ELR (cell line): ENCODE data around the gene CTSK.

ENCODE experiments used
- DNase-seq: peaks from one replicate; pipeline ENCODE4 v3.0.0-alpha.2; 2015; ENCODE audit warnings: low read depth

Gene CTSK

DNA sequence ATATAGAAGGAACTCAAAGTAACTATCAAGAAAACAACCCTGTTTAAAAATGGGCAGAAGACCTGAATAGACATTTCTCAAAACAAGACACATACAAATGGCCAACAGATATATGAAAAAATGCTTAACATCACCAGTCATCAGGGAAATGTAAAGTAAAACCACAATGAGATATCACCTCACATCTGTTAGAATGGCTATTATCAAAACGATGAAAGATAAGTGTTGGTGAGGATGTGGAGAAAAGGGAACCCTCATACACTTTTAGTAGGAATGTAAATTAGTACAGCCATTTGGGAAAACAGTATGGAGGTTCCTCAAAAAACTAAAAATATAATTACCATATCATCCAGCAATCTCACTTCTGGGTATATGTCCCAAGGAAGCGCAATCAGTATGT lies 45.5 kb downstream of the CTSK start:
- DNase-seq = no peak

- no peak for DNase-seq
Observed at GRCh38 chr1:150761801-150762200, 46.3 kb downstream of the CTSK start.

GRCh38 chr1:150760013-150760412 lies 48.0 kb downstream of the CTSK start:
- no peak for DNase-seq

- DNase-seq = no peak
Observed at GRCh38 chr1:150753416-150753815, 54.6 kb downstream of the CTSK start.

- DNase-seq = no peak
Observed at GRCh38 chr1:150751443-150751842, 56.6 kb downstream of the CTSK start.

GRCh38 chr1:150749720-150750311 lies 58.2 kb downstream of the CTSK start:
- no peak for DNase-seq

GRCh38 chr1:150748878-150749719 lies 59.0 kb downstream of the CTSK start:
- no peak for DNase-seq
